Measurements from ENCODE around the gene UTF1. TPM values are rescaled to one million over a fixed set of nuclear protein-coding genes. Genes with fewer than 3 reads are reported as not detected.

UTF1 gene
- total RNA-seq, 2 experiments from 2014 or later = not detected

GRCh38 chr10:133189256-133189655 is 40.8 kb upstream of the UTF1 start:
- Mint-ChIP-seq H3K27ac (no peak overlapping the region), H3K36me3 (ENCODE audit: low read depth) (no peaks in the 10 kb centered on the region), H3K27me3 (peaks cover 15% of the 10 kb centered on the region), H3K4me3 (no peak overlapping the region), H3K4me1 (no peaks in the 10 kb centered on the region), H3K9me3 (peaks cover 3% of the 10 kb centered on the region)
- CTCF ChIA-PET = no interaction called here
- POLR2A ChIA-PET = no interaction called here
- DNase-seq = no peak

GRCh38 chr10:133189726-133190125 is 40.3 kb upstream of the UTF1 start:
- Mint-ChIP-seq H3K36me3 (ENCODE audit: low read depth) (no peaks in the 10 kb centered on the region), H3K4me1 (no peaks in the 10 kb centered on the region), H3K4me3 (no peak overlapping the region), H3K27ac (no peak overlapping the region), H3K9me3 (no peaks in the 10 kb centered on the region), H3K27me3 (peaks cover 15% of the 10 kb centered on the region)
- CTCF ChIA-PET = no interaction called here
- POLR2A ChIA-PET = no interaction called here
- no peak for DNase-seq

- DNase-seq = no peak
- H3K27ac Mint-ChIP-seq = no peak overlapping the region
- no peaks in the 10 kb centered on the region for H3K4me1 Mint-ChIP-seq
- no peaks in the 10 kb centered on the region for H3K9me3 Mint-ChIP-seq
- H3K27me3 Mint-ChIP-seq = peaks cover 15% of the 10 kb centered on the region
- ChIA-PET POLR2A (no interaction called here), CTCF (interaction anchor here (1.0 kb wide), 1 partner anchor 35 kb away, joined by 3 read pairs; no protein-coding TSS in a partner anchor)
- no peaks in the 10 kb centered on the region for H3K36me3 Mint-ChIP-seq (ENCODE audit: low read depth)
- H3K4me3 Mint-ChIP-seq = no peak overlapping the region
These were observed 39.8 kb upstream of the UTF1 start for GRCh38 chr10:133190225-133190624.

- no peak overlapping the region for H3K4me3 Mint-ChIP-seq
- no peaks in the 10 kb centered on the region for H3K9me3 Mint-ChIP-seq
- ChIA-PET POLR2A (no interaction called here), CTCF (no interaction called here)
- H3K27ac Mint-ChIP-seq = no peak overlapping the region
- DNase-seq = no peak
- H3K27me3 Mint-ChIP-seq = peaks cover 15% of the 10 kb centered on the region
- H3K36me3 Mint-ChIP-seq (ENCODE audit: low read depth) = no peaks in the 10 kb centered on the region
- no peaks in the 10 kb centered on the region for H3K4me1 Mint-ChIP-seq
These were observed 38.4 kb upstream of the UTF1 start for GRCh38 chr10:133191651-133192050.

GRCh38 chr10:133194151-133194550 is 35.9 kb upstream of the UTF1 start:
- Mint-ChIP-seq H3K27ac (no peak overlapping the region), H3K27me3 (peaks cover 15% of the 10 kb centered on the region), H3K9me3 (no peaks in the 10 kb centered on the region), H3K4me1 (no peaks in the 10 kb centered on the region), H3K4me3 (no peak overlapping the region), H3K36me3 (ENCODE audit: low read depth) (no peaks in the 10 kb centered on the region)
- ChIA-PET POLR2A (no interaction called here), CTCF (no interaction called here)
- no peak for DNase-seq

- Mint-ChIP-seq H3K36me3 (ENCODE audit: low read depth) (no peaks in the 10 kb centered on the region), H3K9me3 (no peaks in the 10 kb centered on the region), H3K27ac (no peak overlapping the region), H3K4me3 (no peak overlapping the region), H3K4me1 (no peaks in the 10 kb centered on the region), H3K27me3 (peaks cover 15% of the 10 kb centered on the region)
- ChIA-PET CTCF (no interaction called here), POLR2A (no interaction called here)
- DNase-seq = no peak
These were observed 34.9 kb upstream of the UTF1 start for GRCh38 chr10:133195096-133195495.

- ChIA-PET POLR2A (no interaction called here), CTCF (no interaction called here)
- DNase-seq = no peak
- Mint-ChIP-seq H3K9me3 (no peaks in the 10 kb centered on the region), H3K36me3 (ENCODE audit: low read depth) (no peaks in the 10 kb centered on the region), H3K27me3 (peaks cover 15% of the 10 kb centered on the region), H3K27ac (no peak overlapping the region), H3K4me3 (no peak overlapping the region), H3K4me1 (no peaks in the 10 kb centered on the region)
These were observed 34.4 kb upstream of the UTF1 start for GRCh38 chr10:133195611-133196010.

GRCh38 chr10:133196221-133196915 is 33.6 kb upstream of the UTF1 start:
- no peaks in the 10 kb centered on the region for H3K36me3 Mint-ChIP-seq (ENCODE audit: low read depth)
- no peaks in the 10 kb centered on the region for H3K9me3 Mint-ChIP-seq
- no peak overlapping the region for H3K27ac Mint-ChIP-seq
- peaks cover 15% of the 10 kb centered on the region for H3K27me3 Mint-ChIP-seq
- H3K4me3 Mint-ChIP-seq = no peak overlapping the region
- POLR2A ChIA-PET = no interaction called here
- CTCF ChIA-PET = no interaction called here
- no peaks in the 10 kb centered on the region for H3K4me1 Mint-ChIP-seq
- DNase-seq = no peak

GRCh38 chr10:133196936-133197758 is 32.9 kb upstream of the UTF1 start:
- H3K4me1 Mint-ChIP-seq = no peaks in the 10 kb centered on the region
- no peak for DNase-seq
- no peaks in the 10 kb centered on the region for H3K36me3 Mint-ChIP-seq (ENCODE audit: low read depth)
- H3K4me3 Mint-ChIP-seq = no peak overlapping the region
- POLR2A ChIA-PET = no interaction called here
- no peak overlapping the region for H3K27ac Mint-ChIP-seq
- peaks cover 11% of the 10 kb centered on the region for H3K27me3 Mint-ChIP-seq
- H3K9me3 Mint-ChIP-seq = no peaks in the 10 kb centered on the region
- CTCF ChIA-PET = interaction anchor here (1.1 kb wide), 1 partner anchor 10 kb away, joined by 3 read pairs; no protein-coding TSS in a partner anchor

- peak overlapping the region; percentile 36 for H3K27ac Mint-ChIP-seq
- POLR2A ChIA-PET = no interaction called here
- no peaks in the 10 kb centered on the region for H3K36me3 Mint-ChIP-seq (ENCODE audit: low read depth)
- CTCF ChIA-PET = interaction anchor here (1.1 to 1.2 kb wide), 2 partner anchors 11 to 29 kb away, joined by 3 to 4 read pairs; no protein-coding TSS in a partner anchor
- no peak for DNase-seq
- H3K9me3 Mint-ChIP-seq = no peaks in the 10 kb centered on the region
- peaks cover 6% of the 10 kb centered on the region for H3K27me3 Mint-ChIP-seq
- H3K4me3 Mint-ChIP-seq = no peak overlapping the region
- H3K4me1 Mint-ChIP-seq = no peaks in the 10 kb centered on the region
These were observed 32.2 kb upstream of the UTF1 start for GRCh38 chr10:133197786-133198185.

GRCh38 chr10:133198206-133198605 is 31.8 kb upstream of the UTF1 start:
- Mint-ChIP-seq H3K4me1 (no peaks in the 10 kb centered on the region), H3K9me3 (no peaks in the 10 kb centered on the region), H3K27me3 (peaks cover 6% of the 10 kb centered on the region), H3K36me3 (ENCODE audit: low read depth) (no peaks in the 10 kb centered on the region), H3K27ac (no peak overlapping the region), H3K4me3 (no peak overlapping the region)
- ChIA-PET POLR2A (no interaction called here), CTCF (interaction anchor here (1.2 kb wide), 1 partner anchor 28 kb away, joined by 4 read pairs; no protein-coding TSS in a partner anchor)
- no peak for DNase-seq

- POLR2A ChIA-PET = no interaction called here
- no peaks in the 10 kb centered on the region for H3K4me1 Mint-ChIP-seq
- H3K27me3 Mint-ChIP-seq = peaks cover 2% of the 10 kb centered on the region
- H3K4me3 Mint-ChIP-seq = no peak overlapping the region
- CTCF ChIA-PET = interaction anchor here (1.2 kb wide), 1 partner anchor 28 kb away, joined by 4 read pairs; no protein-coding TSS in a partner anchor
- no peak overlapping the region for H3K27ac Mint-ChIP-seq
- no peaks in the 10 kb centered on the region for H3K36me3 Mint-ChIP-seq (ENCODE audit: low read depth)
- no peak for DNase-seq
- H3K9me3 Mint-ChIP-seq = no peaks in the 10 kb centered on the region
These were observed 31.2 kb upstream of the UTF1 start for GRCh38 chr10:133198621-133199487.

- ChIA-PET POLR2A (no interaction called here), CTCF (no interaction called here)
- Mint-ChIP-seq H3K9me3 (no peaks in the 10 kb centered on the region), H3K36me3 (ENCODE audit: low read depth) (no peaks in the 10 kb centered on the region), H3K27ac (no peak overlapping the region), H3K4me3 (no peak overlapping the region), H3K4me1 (no peaks in the 10 kb centered on the region), H3K27me3 (no peaks in the 10 kb centered on the region)
- DNase-seq = no peak
These were observed 30.5 kb upstream of the UTF1 start for GRCh38 chr10:133199488-133199885.

All from activated CD4-positive, alpha-beta T cell treated with anti-CD3 and anti-CD28 coated beads, Interleukin-2, amount 10 ng/mL, durations not matched to agents 7 days and 5 days (primary cell).